ENCODE results near the gene ASCC3.

The ASCC3 gene

GRCh38 chr6:100630536-100630935 is 250.6 kb downstream of the ASCC3 start:
- no peak overlapping the region for H3K4me2 ChIP-seq (ENCODE audit: insufficient read depth, low read length)

GRCh38 chr6:100627911-100628758 is 253.0 kb downstream of the ASCC3 start:
- Histone ChIP-seq H3K4me3 (ENCODE audit: low read depth in 1 of 2, low read length in 2 of 2) (no peak overlapping the region), H3K4me2 (ENCODE audit: insufficient read depth, low read length) (no peak overlapping the region), H3K9me3 (ENCODE audit: insufficient read depth, low read length, severe bottlenecking) (no peaks in the 10 kb centered on the region), H3K27me3 (ENCODE audit: insufficient read depth, low read length, poor library complexity) (no peaks in the 10 kb centered on the region), H3K4me1 (ENCODE audit: insufficient read depth, low read length) (no peaks in the 10 kb centered on the region), H3K79me2 (ENCODE audit: insufficient read depth, low read length) (no peaks in the 10 kb centered on the region), H3K36me3 (ENCODE audit: insufficient read depth, low read length) (peaks cover 36% of the 10 kb centered on the region), H4K20me1 (ENCODE audit: insufficient read depth, low read length) (no peaks in the 10 kb centered on the region), H3K9ac (ENCODE audit: low read depth, low read length) (no peak overlapping the region), H2AFZ (ENCODE audit: low read depth, low read length) (no peak overlapping the region), H3K27ac (ENCODE audit: low read length) (no peak overlapping the region)
- ATAC-seq (ENCODE audit: insufficient read depth, low read depth) (no peak), DNase-seq (no peak)
- TF ChIP-seq CTCF (IDR thresholded peaks at IDR 0.05; ENCODE audit: borderline replicate concordance, extremely low read depth, low read length, poor library complexity, severe bottlenecking) (no peak), EZH2 (IDR thresholded peaks at IDR 0.05; ENCODE audit: borderline replicate concordance, low read depth, low read length, severe bottlenecking) (no peak)

More at GRCh38 chr6:100630536-100630935, 250.6 kb downstream of the ASCC3 start:
- no peak overlapping the region for H3K27ac ChIP-seq (ENCODE audit: low read length)
- TF ChIP-seq CTCF (IDR thresholded peaks at IDR 0.05; ENCODE audit: borderline replicate concordance, extremely low read depth, low read length, poor library complexity, severe bottlenecking), result no peak
- TF ChIP-seq EZH2 (IDR thresholded peaks at IDR 0.05; ENCODE audit: borderline replicate concordance, low read depth, low read length, severe bottlenecking), result no peak
- H3K27me3 ChIP-seq (ENCODE audit: insufficient read depth, low read length, poor library complexity), result no peaks in the 10 kb centered on the region
- ATAC-seq (ENCODE audit: insufficient read depth, low read depth) (no peak), DNase-seq (no peak)
- H4K20me1 ChIP-seq (ENCODE audit: insufficient read depth, low read length), result no peaks in the 10 kb centered on the region
- peaks cover 26% of the 10 kb centered on the region for H3K36me3 ChIP-seq (ENCODE audit: insufficient read depth, low read length)
- no peak overlapping the region for H3K9ac ChIP-seq (ENCODE audit: low read depth, low read length)
- no peaks in the 10 kb centered on the region for H3K4me1 ChIP-seq (ENCODE audit: insufficient read depth, low read length)
- H3K79me2 ChIP-seq (ENCODE audit: insufficient read depth, low read length), result no peaks in the 10 kb centered on the region
- H3K9me3 ChIP-seq (ENCODE audit: insufficient read depth, low read length, severe bottlenecking), result no peaks in the 10 kb centered on the region
- H2AFZ ChIP-seq (ENCODE audit: low read depth, low read length), result no peak overlapping the region
- H3K4me3 ChIP-seq (ENCODE audit: low read depth in 1 of 2, low read length in 2 of 2), result no peak overlapping the region

- TF ChIP-seq CTCF (IDR thresholded peaks at IDR 0.05; ENCODE audit: borderline replicate concordance, extremely low read depth, low read length, poor library complexity, severe bottlenecking) (no peak), EZH2 (IDR thresholded peaks at IDR 0.05; ENCODE audit: borderline replicate concordance, low read depth, low read length, severe bottlenecking) (no peak)
- H3K79me2 ChIP-seq (ENCODE audit: insufficient read depth, low read length), result no peaks in the 10 kb centered on the region
Measured at GRCh38 chr6:100626721-100627120, 254.4 kb downstream of the ASCC3 start.

More at GRCh38 chr6:100626721-100627120, 254.4 kb downstream of the ASCC3 start:
- no peak for DNase-seq
- H3K9ac ChIP-seq (ENCODE audit: low read depth, low read length), result no peak overlapping the region
- peaks cover 42% of the 10 kb centered on the region for H3K36me3 ChIP-seq (ENCODE audit: insufficient read depth, low read length)
- no peaks in the 10 kb centered on the region for H4K20me1 ChIP-seq (ENCODE audit: insufficient read depth, low read length)
- H3K4me2 ChIP-seq (ENCODE audit: insufficient read depth, low read length), result no peak overlapping the region
- no peak overlapping the region for H3K27ac ChIP-seq (ENCODE audit: low read length)
- no peak for ATAC-seq (ENCODE audit: insufficient read depth, low read depth)
- no peaks in the 10 kb centered on the region for H3K4me1 ChIP-seq (ENCODE audit: insufficient read depth, low read length)
- no peak overlapping the region for H2AFZ ChIP-seq (ENCODE audit: low read depth, low read length)
- no peak overlapping the region for H3K4me3 ChIP-seq (ENCODE audit: low read depth in 1 of 2, low read length in 2 of 2)
- no peaks in the 10 kb centered on the region for H3K27me3 ChIP-seq (ENCODE audit: insufficient read depth, low read length, poor library complexity)
- no peaks in the 10 kb centered on the region for H3K9me3 ChIP-seq (ENCODE audit: insufficient read depth, low read length, severe bottlenecking)
